ENCODE measurements around the gene SLC4A9. TPM values are rescaled to one million over a fixed set of nuclear protein-coding genes. Genes with fewer than 3 reads are reported as not detected.
"Not testable (repeated sequence)": the region's sequence is repeated elsewhere in the genome, so short reads cannot be mapped to it uniquely, and the experiment has no call there.

The SLC4A9 gene
- total RNA-seq, 1 experiment from 2014 or later: 0.37 TPM

DNA sequence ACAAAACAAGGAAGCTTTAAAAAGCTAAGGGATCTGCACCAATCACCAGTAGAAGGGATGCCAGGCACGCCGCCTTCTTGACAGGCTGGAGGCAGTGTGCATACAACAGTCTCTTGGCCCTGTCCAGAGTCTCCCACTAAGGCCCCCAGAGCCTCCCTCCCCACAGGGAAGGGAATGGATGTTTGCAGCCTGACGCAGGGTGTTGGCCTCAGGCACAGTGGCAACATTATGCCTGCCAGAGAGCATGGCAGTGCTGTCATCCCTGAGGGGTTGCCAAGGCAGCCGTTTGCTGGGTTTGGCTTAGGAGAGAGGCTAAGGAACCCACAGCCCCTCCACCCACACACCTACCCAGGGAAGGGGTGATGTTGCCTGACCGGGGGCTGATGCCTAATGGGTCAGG lies 18.4 kb upstream of the SLC4A9 start:
- peaks cover 36% of the 10 kb centered on the region for H3K4me1 Mint-ChIP-seq (ENCODE audit: insufficient read depth, unreplicated experiment)
- peaks cover 26% of the 10 kb centered on the region for H3K36me3 Mint-ChIP-seq (ENCODE audit: insufficient read depth, unreplicated experiment)

GRCh38 chr5:140342287-140342686 lies 17.7 kb upstream of the SLC4A9 start:
- ChIA-PET CTCF (interaction anchor here (0.5 to 23.2 kb wide), 4 partner anchors 9 to 146 kb away, joined by 3 to 1450 read pairs (median 6); no protein-coding TSS in a partner anchor), POLR2A (interaction anchor here (0.8 to 1.4 kb wide), 5 partner anchors 12 to 59 kb away, joined by 3 to 4 read pairs (median 3); partner anchors contain the start of genes ANKHD1 and PFDN1)
- Mint-ChIP-seq H3K4me3 (ENCODE audit: unreplicated experiment) (no peak overlapping the region), H3K27me3 (ENCODE audit: insufficient read depth, unreplicated experiment) (no peaks in the 10 kb centered on the region), H3K27ac (ENCODE audit: low read depth, unreplicated experiment) (no peak overlapping the region), H3K9me3 (ENCODE audit: unreplicated experiment) (no peaks in the 10 kb centered on the region), H3K36me3 (ENCODE audit: insufficient read depth, unreplicated experiment) (peaks cover 19% of the 10 kb centered on the region), H3K4me1 (ENCODE audit: insufficient read depth, unreplicated experiment) (peaks cover 39% of the 10 kb centered on the region)
- intact Hi-C loops (cut with micrococcal nuclease): no loop called here
- no TSS peak for BruUV-seq (replicated peaks)
- TF ChIP-seq, protein P1, sequence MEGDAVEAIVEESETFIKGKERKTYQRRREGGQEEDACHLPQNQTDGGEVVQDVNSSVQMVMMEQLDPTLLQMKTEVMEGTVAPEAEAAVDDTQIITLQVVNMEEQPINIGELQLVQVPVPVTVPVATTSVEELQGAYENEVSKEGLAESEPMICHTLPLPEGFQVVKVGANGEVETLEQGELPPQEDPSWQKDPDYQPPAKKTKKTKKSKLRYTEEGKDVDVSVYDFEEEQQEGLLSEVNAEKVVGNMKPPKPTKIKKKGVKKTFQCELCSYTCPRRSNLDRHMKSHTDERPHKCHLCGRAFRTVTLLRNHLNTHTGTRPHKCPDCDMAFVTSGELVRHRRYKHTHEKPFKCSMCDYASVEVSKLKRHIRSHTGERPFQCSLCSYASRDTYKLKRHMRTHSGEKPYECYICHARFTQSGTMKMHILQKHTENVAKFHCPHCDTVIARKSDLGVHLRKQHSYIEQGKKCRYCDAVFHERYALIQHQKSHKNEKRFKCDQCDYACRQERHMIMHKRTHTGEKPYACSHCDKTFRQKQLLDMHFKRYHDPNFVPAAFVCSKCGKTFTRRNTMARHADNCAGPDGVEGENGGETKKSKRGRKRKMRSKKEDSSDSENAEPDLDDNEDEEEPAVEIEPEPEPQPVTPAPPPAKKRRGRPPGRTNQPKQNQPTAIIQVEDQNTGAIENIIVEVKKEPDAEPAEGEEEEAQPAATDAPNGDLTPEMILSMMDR (IDR thresholded peaks at IDR 0.05; ENCODE audit: unreplicated experiment): no peak
- DNase-seq (ENCODE audit: unreplicated experiment): no peak

More for the DNA sequence above, 18.4 kb upstream of the SLC4A9 start:
- ChIA-PET CTCF (interaction anchor here (0.8 to 23.2 kb wide), 7 partner anchors 8 to 90 kb away, joined by 3 to 1450 read pairs (median 4); no protein-coding TSS in a partner anchor), POLR2A (interaction anchor here (0.8 to 1.1 kb wide), 5 partner anchors 31 to 46 kb away, joined by 3 to 4 read pairs (median 3); partner anchors contain the start of gene PFDN1)
- H3K27me3 Mint-ChIP-seq (ENCODE audit: insufficient read depth, unreplicated experiment): no peaks in the 10 kb centered on the region
- H3K9me3 Mint-ChIP-seq (ENCODE audit: unreplicated experiment): no peaks in the 10 kb centered on the region
- H3K27ac Mint-ChIP-seq (ENCODE audit: low read depth, unreplicated experiment): no peak overlapping the region
- BruUV-seq (replicated peaks): no TSS peak
- no peak overlapping the region for H3K4me3 Mint-ChIP-seq (ENCODE audit: unreplicated experiment)
- TF ChIP-seq, protein P1 (IDR thresholded peaks at IDR 0.05; ENCODE audit: unreplicated experiment): no peak
- intact Hi-C loops (cut with micrococcal nuclease): no loop called here
- DNase-seq (ENCODE audit: unreplicated experiment): no peak

GRCh38 chr5:140342896-140343295 lies 17.1 kb upstream of the SLC4A9 start:
- H3K27ac Mint-ChIP-seq (ENCODE audit: low read depth, unreplicated experiment): no peak overlapping the region
- TF ChIP-seq, protein P1 (IDR thresholded peaks at IDR 0.05; ENCODE audit: unreplicated experiment): no peak
- CTCF ChIA-PET: interaction anchor here (0.5 to 23.2 kb wide), 5 partner anchors 9 to 147 kb away, joined by 3 to 1450 read pairs (median 5); no protein-coding TSS in a partner anchor

GRCh38 chr5:140343849-140344248 lies 16.1 kb upstream of the SLC4A9 start:
- H3K27ac Mint-ChIP-seq (ENCODE audit: low read depth, unreplicated experiment); H3K27me3 Mint-ChIP-seq (ENCODE audit: insufficient read depth, unreplicated experiment); H3K9me3 Mint-ChIP-seq (ENCODE audit: unreplicated experiment); H3K4me3 Mint-ChIP-seq (ENCODE audit: unreplicated experiment); intact Hi-C loops (cut with micrococcal nuclease); BruUV-seq (replicated peaks); DNase-seq (ENCODE audit: unreplicated experiment): not testable (repeated sequence)
- Mint-ChIP-seq H3K4me1 (ENCODE audit: insufficient read depth, unreplicated experiment) (peaks cover 53% of the 10 kb centered on the region), H3K36me3 (ENCODE audit: insufficient read depth, unreplicated experiment) (peaks cover 13% of the 10 kb centered on the region)
- POLR2A ChIA-PET: interaction anchor here (0.6 to 9.6 kb wide), 10 partner anchors 14 to 367 kb away, joined by 3 to 136 read pairs (median 10); partner anchors contain the start of genes CYSTM1 and PFDN1
- CTCF ChIA-PET: interaction anchor here (0.7 to 23.2 kb wide), 9 partner anchors 7 to 301 kb away, joined by 3 to 1450 read pairs (median 8); partner anchors contain the start of gene SLC4A9

More at GRCh38 chr5:140342896-140343295, 17.1 kb upstream of the SLC4A9 start:
- H3K4me1 Mint-ChIP-seq (ENCODE audit: insufficient read depth, unreplicated experiment): peaks cover 45% of the 10 kb centered on the region
- H3K36me3 Mint-ChIP-seq (ENCODE audit: insufficient read depth, unreplicated experiment): peaks cover 13% of the 10 kb centered on the region
- no TSS peak for BruUV-seq (replicated peaks)
- intact Hi-C loops (cut with micrococcal nuclease): no loop called here
- no peaks in the 10 kb centered on the region for H3K9me3 Mint-ChIP-seq (ENCODE audit: unreplicated experiment)
- POLR2A ChIA-PET: interaction anchor here (1.3 to 6.2 kb wide), 4 partner anchors 13 to 59 kb away, joined by 3 to 98 read pairs (median 5); partner anchors contain the start of genes ANKHD1 and PFDN1
- no peak for DNase-seq (ENCODE audit: unreplicated experiment)
- no peak overlapping the region for H3K4me3 Mint-ChIP-seq (ENCODE audit: unreplicated experiment)
- H3K27me3 Mint-ChIP-seq (ENCODE audit: insufficient read depth, unreplicated experiment): no peaks in the 10 kb centered on the region

Measured in MCF 10A (cell line).